ENCODE measurements around the gene AZIN2. TPM values are rescaled to one million over a fixed set of nuclear protein-coding genes. Genes with fewer than 3 reads are reported as not detected.

Gene AZIN2
- total RNA-seq, result 0.76 and 1.3 TPM in 2 replicates

DNA sequence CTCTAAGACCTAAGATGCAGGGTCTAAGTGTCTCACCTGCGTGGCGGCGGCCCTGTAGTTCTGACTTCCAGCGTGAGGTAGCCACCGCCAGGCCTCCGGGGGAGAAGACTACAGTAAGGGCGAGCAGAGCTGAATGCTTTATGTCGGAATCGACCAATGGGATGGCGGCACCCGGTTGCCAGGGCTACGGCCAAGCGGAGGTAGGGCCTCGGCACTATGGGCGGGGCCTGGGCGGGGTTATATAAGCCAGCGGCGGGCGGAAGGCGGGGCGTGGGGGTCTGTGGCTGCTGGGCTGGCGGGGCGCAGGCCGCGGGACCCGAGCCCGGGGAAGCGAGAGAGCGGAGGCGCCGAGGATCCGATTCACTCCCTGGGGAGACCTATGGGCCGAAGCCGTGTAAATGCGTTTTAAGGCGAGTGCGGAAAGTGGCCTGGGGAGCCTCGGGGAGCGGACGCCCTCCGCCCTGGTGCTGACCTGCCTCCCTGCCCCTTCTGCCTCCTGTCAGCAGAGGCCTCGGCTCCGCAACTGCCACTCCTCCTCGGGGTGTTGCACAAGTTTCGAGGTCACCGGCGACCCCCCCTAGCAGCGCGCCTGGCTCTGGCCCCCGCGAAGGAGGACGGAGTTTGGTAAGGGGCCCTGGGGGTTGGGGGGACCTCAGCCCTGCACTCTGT, at the start of gene AZIN2:
TSS of gene AZIN2 (plus strand) at position 269 of the 669 bp plus-strand sequence. CDS start 1,097 bp downstream, outside the sequence.

DNA sequence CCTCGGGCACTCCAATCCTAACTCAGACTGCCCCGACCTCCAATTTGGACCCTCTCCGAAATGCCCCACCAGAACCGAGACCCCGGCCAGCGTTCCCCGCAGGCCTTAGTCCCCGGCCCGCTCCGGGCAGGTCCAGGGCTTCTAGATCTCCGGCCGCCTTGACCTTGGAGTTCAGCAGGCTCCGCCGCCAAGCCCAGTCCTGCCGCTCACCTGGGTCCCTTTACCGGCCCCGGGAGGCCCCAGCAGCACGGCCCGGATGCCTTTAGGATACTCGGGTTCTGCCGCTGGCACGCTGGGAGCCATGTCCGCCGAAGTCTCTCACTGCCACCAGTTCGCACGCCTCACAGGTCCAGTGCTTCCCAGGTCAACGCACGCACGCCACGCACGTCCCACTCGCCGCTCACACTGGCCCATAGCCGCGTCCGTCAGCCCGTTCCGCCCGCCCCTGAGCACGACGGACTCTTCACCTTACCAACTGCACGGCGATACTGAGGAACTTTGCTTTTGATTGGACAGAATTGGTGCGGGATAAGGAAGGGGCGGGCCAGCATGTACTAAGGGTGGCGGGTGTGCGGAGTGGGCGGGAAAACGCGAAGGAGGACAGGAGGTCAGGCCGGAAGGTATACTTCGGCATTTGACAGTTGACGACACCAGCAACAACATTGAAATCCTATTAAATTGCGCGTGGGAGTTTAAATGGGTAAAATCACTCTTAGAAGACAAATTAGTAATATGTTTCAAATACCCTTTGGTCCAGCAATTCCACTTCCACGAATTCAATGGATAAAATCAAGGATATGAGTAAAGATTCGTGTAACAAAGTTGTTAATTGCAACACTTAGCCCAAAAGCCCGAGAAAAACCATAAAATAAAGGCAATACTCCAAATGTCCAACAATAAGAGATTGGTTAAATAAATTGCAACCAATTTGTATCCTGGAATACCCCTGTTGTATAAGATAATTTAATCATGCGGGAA, 44.1 kb upstream of the AZIN2 start, which contains the start of gene AK2:
TSS of gene AK2 (minus strand) at position 358 of the 978 bp plus-strand sequence. CDS start at position 303, 55 bp downstream.

Other genes with a start within 250 kb of the AZIN2 start
- gene FNDC5, start 210.2 kb upstream of the AZIN2 start, total RNA-seq, result 0.33 and 0.48 TPM in 2 replicates
- not detected in 2 replicates for gene HPCA, start 194.7 kb upstream of the AZIN2 start, total RNA-seq
- gene TMEM54, start 179.8 kb upstream of the AZIN2 start, total RNA-seq, result 25.1 and 28.1 TPM in 2 replicates
- 34.6 and 37.3 TPM in 2 replicates for gene RNF19B, start 116.3 kb upstream of the AZIN2 start, total RNA-seq
- 164 and 212 TPM in 2 replicates for gene AK2, start 44.3 kb upstream of the AZIN2 start, total RNA-seq
- gene TRIM62, start 100.9 kb downstream of the AZIN2 start, total RNA-seq, result 4.2 and 4.6 TPM in 2 replicates
- gene ZNF362, start 175.3 kb downstream of the AZIN2 start, total RNA-seq, result 17.8 and 26.1 TPM in 2 replicates
- not detected in 2 replicates for gene A3GALT2, start 239.9 kb downstream of the AZIN2 start, total RNA-seq